Measurements from ENCODE around the gene GP1BA.
"Not testable (repeated sequence)": the region's sequence is repeated elsewhere in the genome, so short reads cannot be mapped to it uniquely, and the experiment has no call there.

Gene GP1BA

DNA sequence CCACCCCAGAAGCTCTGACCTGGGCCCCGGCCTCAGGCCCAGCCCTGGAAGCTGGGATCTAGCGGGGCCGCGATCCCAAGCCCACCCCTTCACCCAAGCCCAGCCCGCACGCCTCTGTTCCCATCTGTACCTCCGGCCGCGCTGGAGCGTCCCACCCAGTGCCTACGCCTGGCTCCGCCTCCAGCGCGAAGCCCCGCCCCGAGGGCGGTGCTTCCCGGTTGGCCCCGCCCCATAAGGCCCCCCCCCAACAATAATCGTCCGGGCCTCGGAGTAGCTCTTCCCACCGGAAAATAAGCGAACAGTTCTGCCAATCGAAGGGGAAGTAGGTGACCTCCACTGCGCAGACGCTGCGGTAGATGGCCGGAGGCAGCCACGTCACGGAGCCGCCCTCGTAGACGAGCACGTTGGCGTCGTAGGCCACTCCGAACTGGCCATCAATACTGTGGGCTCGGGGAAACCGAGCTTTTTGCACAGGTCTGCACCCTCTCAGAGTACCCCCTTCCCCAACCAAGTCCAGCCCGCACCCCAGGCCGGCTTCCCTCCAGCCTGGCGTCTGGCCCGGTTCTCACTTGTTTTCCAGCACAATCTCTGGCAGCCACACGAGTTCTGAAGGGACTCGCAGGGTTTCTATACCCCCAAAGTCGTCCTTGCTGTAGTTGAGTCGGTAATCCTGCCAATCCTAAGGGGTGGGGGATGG, 30.3 kb upstream of the GP1BA start:
- DNase-seq = no peak

DNA sequence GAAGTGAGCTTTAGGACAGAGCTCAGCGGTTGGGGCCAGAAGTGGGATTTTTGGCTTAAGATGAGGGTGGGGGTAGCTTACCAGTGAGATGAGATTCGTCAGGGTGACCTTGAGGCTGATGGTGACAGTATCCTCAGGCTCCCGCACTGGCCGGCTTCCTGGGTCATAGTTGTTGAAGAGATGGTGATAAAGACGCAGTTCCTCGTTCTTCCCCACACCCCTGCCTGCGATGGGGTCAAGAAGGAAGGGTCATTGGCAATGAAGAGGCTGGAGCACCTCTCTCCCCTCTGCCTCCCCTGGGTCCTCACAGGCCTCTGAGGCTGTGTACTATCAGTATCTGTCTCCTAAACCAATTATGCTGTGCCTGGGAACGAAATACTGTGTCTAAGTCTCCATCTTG, 29.5 kb upstream of the GP1BA start:
- DNase-seq = no peak

DNA sequence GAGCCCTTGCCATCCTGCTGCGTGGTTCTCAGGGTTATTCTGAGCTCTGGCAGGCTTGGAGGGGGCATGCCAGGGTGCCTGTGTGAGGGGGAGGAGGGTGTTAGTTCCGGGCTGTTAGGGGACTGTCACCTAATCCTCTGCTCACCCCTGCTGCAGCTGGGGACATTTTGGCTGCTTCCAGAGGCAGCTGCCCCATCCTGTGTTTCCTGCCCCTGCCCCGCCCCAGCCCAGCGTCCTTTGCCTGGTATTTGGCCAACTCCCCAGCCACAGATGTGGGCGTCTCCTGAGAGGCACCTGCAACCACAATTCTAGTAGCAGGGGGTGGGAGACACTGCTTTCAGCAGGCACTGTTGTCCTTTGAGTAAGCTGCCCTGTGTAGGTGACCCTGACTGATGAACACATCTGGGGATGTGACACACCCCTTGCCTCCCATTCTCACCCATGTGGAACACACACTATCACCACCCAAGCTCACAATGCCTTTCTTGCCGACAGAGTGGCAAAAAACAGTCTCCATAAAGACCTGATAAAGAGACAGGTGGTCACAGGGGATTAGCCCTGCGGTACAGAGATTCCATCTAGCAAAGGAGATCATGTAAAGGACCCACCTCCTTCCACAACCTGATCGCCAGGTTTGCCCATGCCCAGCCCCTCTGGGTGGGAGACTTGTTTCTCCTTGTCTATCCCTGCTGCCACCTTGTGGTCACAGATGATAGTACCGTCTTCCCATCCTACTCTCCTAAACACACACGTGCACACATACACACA, 28.8 kb upstream of the GP1BA start, which contains the start of gene CHRNE:
TSS of gene CHRNE (minus strand) at position 48 of the 768 bp plus-strand sequence. CDS start at position 13, 35 bp downstream.
- DNase-seq = peak; percentile 78

DNA sequence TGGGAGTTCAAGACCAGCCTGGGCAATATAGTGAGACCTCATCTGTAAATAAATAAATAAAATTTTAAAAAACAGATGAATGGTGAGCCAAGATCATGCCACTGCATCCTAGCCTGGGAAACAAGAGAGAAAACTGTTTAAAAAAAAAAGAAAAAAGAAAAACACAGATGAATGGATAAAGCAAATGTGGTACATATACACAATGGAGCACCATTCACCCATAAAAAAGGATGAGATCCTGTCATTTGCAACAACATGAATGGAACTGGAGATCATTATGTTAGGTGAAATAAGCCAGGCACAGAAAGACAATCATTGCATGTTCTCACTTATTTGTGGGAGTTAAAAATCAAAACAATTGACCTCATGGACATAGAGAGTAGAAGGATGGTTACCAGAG, 25.4 kb upstream of the GP1BA start:
- DNase-seq = not testable (repeated sequence)

- DNase-seq = no peak
Observed at GRCh38 chr17:4908301-4908700, 23.8 kb upstream of the GP1BA start.

- DNase-seq = peak; percentile 72
Observed at GRCh38 chr17:4908711-4909496, 23.2 kb upstream of the GP1BA start.

- DNase-seq = no peak
Observed at GRCh38 chr17:4913994-4914393, 18.1 kb upstream of the GP1BA start.

- not testable (repeated sequence) for DNase-seq
Observed at GRCh38 chr17:4914551-4914950, 17.5 kb upstream of the GP1BA start.

- no peak for DNase-seq
Observed at GRCh38 chr17:4919511-4920047, 12.5 kb upstream of the GP1BA start.

GRCh38 chr17:4920351-4921048, 11.6 kb upstream of the GP1BA start:
- DNase-seq = no peak

DNA sequence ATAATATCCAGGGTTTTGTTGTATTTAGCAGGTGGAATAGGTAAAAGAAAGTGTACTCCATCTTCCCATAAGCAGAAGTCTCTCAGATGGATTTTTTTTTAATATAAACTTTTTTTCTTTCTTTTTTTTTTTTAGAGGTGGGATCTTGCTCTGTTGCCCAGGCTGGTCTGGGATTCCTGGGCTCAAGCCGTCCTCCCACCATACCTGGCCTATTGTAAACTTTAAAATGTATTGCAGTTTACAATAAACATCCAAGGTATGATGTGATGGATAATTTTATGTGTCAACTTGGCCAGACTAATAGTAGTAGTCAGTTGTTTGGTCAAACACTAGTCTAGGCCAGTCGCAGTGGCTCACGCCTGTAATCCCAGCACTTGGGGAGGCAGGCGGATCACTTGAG, 10.8 kb upstream of the GP1BA start:
- DNase-seq = no peak

DNA sequence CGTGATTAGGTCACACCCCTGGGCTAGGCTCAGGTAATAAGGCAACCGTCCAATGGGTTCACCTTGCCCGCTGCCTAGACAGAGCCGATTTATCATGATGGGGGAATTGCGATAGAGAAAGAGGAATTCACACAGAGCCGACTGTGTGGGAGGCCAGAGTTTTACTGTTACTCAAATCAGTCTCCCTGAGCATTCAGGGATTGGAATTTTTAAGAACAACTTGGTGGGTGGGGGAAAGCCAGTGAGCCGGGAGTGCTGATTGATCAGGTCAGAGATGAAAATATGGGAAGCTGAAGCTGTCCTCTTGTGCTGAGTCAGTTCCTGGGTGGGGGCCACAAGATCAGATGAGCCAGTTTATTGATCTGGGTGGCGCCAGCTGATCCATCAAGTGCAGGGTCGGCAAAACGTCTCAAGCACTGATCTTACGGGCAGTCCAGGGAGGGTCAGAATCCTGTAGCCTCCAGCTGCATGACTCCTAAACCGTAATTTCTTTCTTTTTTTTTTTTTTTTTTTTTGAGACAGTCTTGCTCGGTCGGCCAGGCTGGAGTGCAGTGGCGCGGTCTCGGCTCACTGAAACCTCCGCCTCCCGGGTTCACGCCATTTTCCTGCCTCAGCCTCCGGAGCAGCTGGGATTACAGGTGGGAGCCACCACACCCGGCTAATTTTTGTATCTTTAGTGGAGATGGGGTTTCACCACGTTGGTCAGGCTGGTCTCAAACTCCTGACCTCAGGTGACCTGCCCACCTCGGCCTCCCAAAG, 5.3 kb upstream of the GP1BA start:
- not testable (repeated sequence) for DNase-seq

GRCh38 chr17:4928881-4929280, 3.2 kb upstream of the GP1BA start:
- DNase-seq = no peak

- no peak for DNase-seq
Observed at GRCh38 chr17:4932756-4933155, 679 bp downstream of the GP1BA start.

GRCh38 chr17:4933646-4934045, 1.6 kb downstream of the GP1BA start:
- no peak for DNase-seq

- DNase-seq = no peak
Observed at GRCh38 chr17:4934173-4934979, 2.3 kb downstream of the GP1BA start.

DNA sequence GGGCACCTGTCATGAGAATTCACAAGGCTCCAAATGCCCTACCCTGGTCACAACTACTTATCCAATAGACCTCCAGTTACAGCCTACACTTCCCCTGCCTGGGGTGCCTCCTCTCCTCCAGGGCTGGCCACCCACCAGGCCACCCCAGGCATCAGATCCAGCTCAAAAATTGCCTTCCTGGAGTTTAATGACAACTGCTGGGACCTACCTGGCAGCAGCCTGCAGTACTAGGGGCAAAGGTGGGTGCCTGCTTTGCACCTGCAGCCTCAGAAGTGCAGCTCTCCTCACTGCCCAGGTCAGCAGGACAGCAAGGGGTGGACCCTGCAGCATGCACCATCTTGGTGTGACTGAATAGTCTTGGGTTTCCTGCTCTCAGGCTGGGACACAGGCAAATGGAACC, 3.6 kb downstream of the GP1BA start:
- no peak for DNase-seq

- no peak for DNase-seq
Observed at GRCh38 chr17:4936436-4936835, 4.4 kb downstream of the GP1BA start.

DNA sequence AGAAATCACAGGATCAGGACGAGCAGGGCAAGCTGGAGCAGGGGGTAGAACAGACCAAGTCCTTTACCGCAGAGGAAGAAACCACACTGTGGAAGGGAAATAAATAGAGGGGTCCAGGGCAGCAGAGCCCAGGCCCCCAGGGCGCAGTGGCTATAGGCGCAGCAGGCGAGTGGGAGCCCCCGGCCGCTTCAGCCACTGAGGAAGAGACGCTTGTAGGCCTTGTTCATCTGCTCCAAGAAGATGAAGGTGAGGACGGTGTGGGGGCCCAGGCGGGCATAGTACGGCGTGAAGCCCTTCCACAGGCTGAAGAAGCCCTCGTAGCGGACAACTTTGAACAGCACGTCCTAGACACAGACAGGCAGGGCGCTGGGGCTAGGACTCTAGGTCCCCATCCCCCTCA, 5.5 kb downstream of the GP1BA start:
- no peak for DNase-seq

GRCh38 chr17:4938069-4938491, 6.0 kb downstream of the GP1BA start:
- no peak for DNase-seq
